ENCODE results near the gene DES. TPM values are rescaled to one million over a fixed set of nuclear protein-coding genes. Genes with fewer than 3 reads are reported as not detected.
"Not testable (repeated sequence)": the region's sequence is repeated elsewhere in the genome, so short reads cannot be mapped to it uniquely, and the experiment has no call there.

DES gene
- polyA plus RNA-seq, 1 donor from 2014 or later, result not detected

DNA sequence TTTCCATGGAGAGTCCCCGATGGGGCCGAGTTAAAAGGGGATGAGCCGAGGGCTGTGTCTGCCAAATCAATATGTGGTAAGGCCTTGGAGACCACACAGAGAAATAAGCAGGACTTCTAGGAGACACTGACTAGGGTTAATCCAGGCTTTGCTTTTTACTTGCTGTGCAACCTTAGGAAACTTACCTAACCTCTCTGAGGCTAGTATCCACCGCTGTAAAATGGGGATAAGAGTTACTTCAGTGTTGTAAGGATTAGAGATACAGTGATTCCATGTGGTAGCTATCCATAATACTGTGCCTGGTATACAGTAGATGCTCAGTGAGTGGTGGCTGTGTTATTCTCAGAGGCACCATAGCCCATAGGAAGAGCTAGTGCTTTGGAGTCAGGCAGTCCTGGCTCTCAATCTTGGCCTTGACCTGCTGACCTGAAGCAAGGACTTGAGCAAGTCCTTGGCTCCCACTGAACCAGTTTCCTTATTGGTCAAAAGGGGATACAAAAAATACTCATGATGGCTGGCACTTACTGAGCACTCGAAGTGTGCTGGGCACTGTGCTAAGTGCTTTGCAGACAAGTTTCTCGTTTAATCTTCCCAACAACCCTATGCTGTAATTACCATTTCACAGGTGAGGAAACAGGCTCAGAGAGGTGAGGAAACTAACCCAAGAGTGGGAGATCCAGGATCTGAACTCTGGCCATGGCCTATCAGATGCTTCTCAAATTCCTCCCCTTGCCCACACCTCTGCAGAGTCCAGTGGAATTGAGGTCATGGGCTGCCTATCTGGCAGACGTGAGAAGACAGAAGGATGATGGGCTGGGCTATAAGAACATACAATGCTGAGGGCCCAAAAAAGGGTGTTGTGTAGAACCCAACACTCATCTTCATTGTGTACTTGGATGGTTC, 12.0 kb upstream of the DES start:
- Mint-ChIP-seq H3K4me1 (no peaks in the 10 kb centered on the region), H3K9me3 (peaks cover 0 to 3% (median 0%) of the 10 kb centered on the region in 3 donors), H3K27ac (no peak overlapping the region), H3K4me3 (no peak overlapping the region), H3K36me3 (no peaks in the 10 kb centered on the region), H3K27me3 (peaks cover 24% of the 10 kb centered on the region)

DNA sequence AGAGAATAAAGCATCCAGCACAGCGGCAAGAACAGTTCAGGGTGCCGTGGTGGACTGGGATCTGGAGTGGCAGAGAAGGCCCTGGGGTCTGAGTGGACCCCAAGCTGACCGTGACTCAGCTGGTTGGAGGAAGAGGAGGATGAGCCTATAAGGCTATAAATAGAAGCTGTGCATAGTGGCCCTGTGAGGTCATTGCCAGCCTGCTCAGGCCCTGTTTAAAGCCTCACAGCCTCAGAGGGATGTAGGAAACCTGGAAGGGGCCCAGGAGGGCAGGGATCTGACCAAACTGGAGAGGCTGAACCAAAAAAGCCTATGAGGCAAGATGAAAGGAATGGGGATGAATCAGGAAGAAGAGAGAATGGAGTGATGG, 11.3 kb upstream of the DES start:
- H3K27me3 Mint-ChIP-seq, result peaks cover 24% of the 10 kb centered on the region
- no peak overlapping the region for H3K4me3 Mint-ChIP-seq
- H3K9me3 Mint-ChIP-seq, result peaks cover 0 to 5% (median 0%) of the 10 kb centered on the region in 3 donors
- H3K36me3 Mint-ChIP-seq, result no peaks in the 10 kb centered on the region
- no peak overlapping the region for H3K27ac Mint-ChIP-seq
- no peaks in the 10 kb centered on the region for H3K4me1 Mint-ChIP-seq

DNA sequence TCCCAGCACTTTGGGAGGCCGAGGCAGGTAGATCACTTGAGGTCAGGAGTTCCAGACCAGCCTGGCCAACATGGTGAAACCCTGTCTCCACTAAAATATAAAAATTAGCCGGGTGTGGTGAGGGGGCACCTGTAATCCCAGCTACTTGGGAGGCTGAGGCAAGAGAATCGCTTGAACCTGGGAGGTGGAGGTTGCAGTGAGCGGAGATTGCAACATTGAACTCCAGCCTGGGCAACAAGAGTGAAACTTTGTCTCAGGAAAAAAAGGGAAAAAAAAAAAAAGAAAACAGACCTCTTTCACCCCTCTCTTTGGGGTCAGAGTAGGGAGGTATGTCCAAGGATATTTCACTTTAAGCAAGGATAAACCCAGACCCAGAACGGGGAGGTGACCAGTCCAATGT, 10.8 kb upstream of the DES start:
- H3K27me3 Mint-ChIP-seq, result peaks cover 22% of the 10 kb centered on the region
- not testable (repeated sequence) for H3K36me3 Mint-ChIP-seq, H3K4me1 Mint-ChIP-seq, H3K9me3 Mint-ChIP-seq, H3K27ac Mint-ChIP-seq, H3K4me3 Mint-ChIP-seq

DNA sequence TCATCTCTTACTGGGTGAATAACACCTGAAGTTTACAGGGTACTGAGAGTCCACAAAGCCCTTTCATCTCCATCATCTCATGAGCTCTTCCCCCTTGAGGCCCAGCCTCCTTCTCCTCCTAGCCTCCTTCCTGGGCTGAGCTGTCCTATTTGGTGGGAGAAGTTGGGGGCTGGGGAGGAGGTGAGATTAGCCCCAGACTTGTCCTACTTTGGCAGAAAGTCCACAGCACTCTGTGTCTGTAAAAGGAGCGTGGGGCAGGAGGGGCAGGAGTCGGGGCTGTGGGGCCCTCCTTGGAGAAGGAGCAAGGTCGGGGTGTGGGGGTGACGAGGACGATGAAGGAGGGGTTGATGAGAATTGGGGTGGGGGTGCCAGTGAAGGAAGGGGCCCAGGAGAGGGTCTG, 10.0 kb upstream of the DES start:
- Mint-ChIP-seq H3K4me1 (no peaks in the 10 kb centered on the region), H3K4me3 (no peak overlapping the region), H3K27me3 (peaks cover 20% of the 10 kb centered on the region), H3K36me3 (no peaks in the 10 kb centered on the region), H3K27ac (no peak overlapping the region), H3K9me3 (peaks cover 0 to 7% (median 2%) of the 10 kb centered on the region in 3 donors)

DNA sequence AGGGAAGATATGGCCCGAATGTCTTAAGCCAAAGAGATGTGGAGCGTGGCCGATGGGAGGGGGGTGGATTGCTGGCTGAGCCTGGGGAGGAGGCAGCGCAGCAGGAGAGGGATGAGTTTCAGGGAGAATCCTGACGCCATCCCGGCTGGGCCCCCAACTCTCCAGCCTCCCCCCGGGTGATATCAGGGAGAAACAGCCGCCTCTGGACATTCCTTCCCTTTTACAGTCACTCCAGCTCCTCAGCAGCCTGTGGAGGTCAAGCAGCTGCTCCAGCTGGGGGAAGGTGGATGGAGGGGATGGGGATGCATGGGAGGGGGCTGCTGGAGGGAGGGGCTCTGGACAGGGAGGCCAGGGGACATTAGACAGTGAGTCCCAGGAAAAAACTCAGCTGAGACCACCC, 9.5 kb upstream of the DES start:
- no peak overlapping the region for H3K4me3 Mint-ChIP-seq
- no peaks in the 10 kb centered on the region for H3K4me1 Mint-ChIP-seq

DNA sequence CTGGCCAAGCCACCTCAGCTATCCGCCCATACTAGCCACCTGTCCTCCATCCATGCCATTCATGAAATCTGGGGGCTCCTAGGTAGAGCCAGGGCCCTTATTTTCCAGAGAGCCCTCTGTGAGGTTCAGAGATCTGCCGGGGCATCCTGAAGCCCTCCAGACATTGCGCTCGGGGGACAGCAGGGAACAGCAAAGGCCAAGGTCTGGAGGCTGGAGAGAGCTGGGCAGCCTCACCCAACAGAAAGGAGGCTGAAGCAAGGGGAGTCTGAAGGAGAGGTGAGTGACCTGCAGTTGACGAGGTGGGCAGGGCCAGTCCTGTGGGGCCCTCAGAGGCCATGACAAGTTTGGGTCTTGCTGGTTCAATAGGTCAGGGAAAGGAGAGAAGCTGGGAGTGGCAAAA, 8.6 kb upstream of the DES start:
- Mint-ChIP-seq H3K9me3 (peaks cover 0 to 7% (median 2%) of the 10 kb centered on the region in 3 donors), H3K27ac (no peak overlapping the region), H3K36me3 (no peaks in the 10 kb centered on the region), H3K4me1 (no peaks in the 10 kb centered on the region), H3K4me3 (no peak overlapping the region), H3K27me3 (peaks cover 14% of the 10 kb centered on the region)

More for the DNA sequence above, 9.5 kb upstream of the DES start:
- no peaks in the 10 kb centered on the region for H3K36me3 Mint-ChIP-seq
- peaks cover 0 to 7% (median 2%) of the 10 kb centered on the region in 3 donors for H3K9me3 Mint-ChIP-seq
- no peak overlapping the region for H3K27ac Mint-ChIP-seq
- H3K27me3 Mint-ChIP-seq, result peaks cover 20% of the 10 kb centered on the region

DNA sequence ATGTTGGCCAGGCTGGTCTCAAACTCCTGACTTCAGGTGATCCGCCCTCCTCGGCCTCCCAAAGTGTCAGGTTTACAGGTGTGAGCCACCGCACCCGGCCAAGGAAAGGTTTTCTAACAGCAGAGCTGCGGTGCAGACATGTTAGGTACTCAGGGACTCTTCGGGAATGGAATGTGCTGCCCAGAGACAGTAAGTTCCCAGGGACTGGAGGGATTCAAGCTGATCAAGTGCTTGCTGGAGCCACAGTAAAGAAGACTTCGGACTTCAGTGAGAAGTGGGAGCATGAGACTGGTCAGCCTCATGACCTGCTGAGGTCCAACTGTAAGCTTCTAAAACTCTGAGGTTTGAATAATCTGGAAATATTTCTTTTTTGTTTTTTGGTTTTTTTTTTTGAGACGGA, 7.8 kb upstream of the DES start:
- no peaks in the 10 kb centered on the region for H3K36me3 Mint-ChIP-seq
- no peak overlapping the region for H3K4me3 Mint-ChIP-seq
- peaks cover 17% of the 10 kb centered on the region for H3K27me3 Mint-ChIP-seq
- H3K9me3 Mint-ChIP-seq, result peaks cover 0 to 7% (median 2%) of the 10 kb centered on the region in 3 donors
- no peaks in the 10 kb centered on the region for H3K4me1 Mint-ChIP-seq
- H3K27ac Mint-ChIP-seq, result no peak overlapping the region

DNA sequence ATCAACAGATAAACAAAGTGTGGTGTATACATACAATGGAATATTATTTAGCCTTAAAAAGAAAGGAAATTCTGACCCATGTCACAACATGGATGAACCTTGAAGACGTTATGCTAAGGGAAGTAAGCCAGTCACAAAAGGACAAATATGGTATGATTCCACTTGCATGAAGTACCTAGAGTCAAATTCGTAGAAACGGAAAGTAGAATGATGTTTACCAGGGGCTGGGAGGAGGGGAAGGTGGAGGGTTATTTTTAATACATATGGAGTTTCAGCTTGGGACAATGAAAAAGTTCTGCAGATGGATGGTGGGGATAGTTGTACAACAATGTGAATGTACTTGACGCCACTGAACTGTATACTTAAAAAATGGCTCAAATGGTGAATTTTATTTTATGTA, 3.3 kb upstream of the DES start:
- peaks cover 25% of the 10 kb centered on the region for H3K27me3 Mint-ChIP-seq
- H3K4me1 Mint-ChIP-seq, result peaks cover 0 to 1% (median 0%) of the 10 kb centered on the region in 3 donors
- H3K4me3 Mint-ChIP-seq, result no peak overlapping the region
- H3K9me3 Mint-ChIP-seq, result peaks cover 0 to 6% (median 2%) of the 10 kb centered on the region in 3 donors
- H3K27ac Mint-ChIP-seq, result no peak overlapping the region
- H3K36me3 Mint-ChIP-seq, result no peaks in the 10 kb centered on the region

DNA sequence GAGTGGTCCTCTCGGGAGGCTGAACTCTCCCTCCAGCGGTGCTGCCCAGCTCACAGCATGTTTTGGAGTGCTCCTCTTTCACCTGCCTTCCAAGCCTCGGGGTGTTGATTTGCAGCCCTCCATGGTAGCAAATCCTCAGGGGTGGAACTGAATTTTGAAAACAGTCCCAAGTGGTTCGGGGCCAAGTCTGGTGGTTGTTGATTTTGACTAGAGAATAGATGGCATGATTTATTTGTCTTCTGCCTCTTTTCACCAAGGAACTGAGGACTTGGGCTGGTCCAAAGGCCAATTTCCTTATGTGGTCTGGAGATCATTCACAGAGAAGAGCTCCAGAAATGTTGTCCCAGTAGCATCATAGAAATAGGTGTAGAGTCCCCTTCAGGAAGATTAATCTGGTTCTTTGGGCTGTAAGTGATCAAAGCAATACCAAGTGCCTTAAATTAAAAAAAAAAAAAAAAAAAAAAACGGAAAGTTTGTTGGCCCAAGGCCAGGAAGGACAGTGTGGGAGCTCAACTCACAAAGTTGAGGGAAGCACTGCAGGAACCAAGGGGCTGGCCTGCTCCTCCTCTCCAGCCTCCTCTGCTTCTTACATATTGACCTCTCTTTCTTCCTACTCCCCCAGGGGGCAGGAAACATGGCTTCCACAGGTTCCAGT, 2.5 kb upstream of the DES start:
- H3K4me3 Mint-ChIP-seq, result no peak overlapping the region
- H3K27ac Mint-ChIP-seq, result peak overlapping the region in 1 of 3 donors; percentile 13
- peaks cover 0 to 5% (median 2%) of the 10 kb centered on the region in 3 donors for H3K9me3 Mint-ChIP-seq
- H3K4me1 Mint-ChIP-seq, result peaks cover 0 to 1% (median 0%) of the 10 kb centered on the region in 3 donors
- H3K36me3 Mint-ChIP-seq, result no peaks in the 10 kb centered on the region
- H3K27me3 Mint-ChIP-seq, result peaks cover 25% of the 10 kb centered on the region

DNA sequence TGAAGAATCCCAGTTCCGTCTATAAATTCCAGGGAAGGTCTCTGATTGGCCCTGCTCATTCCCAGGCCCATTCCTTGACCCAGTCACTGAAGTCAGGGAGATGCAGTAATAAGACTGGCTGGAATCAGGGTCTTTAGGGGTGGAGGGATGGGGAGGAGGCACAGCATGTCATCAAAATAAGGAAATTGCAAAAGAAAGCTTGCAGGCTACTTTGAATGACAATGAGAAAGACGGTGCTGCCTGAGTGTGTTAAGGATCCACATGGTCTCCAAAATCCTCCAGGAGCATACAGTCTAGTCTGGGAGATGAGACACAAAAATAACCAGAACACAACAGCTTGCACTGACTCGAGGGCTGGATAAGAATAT, 2.0 kb upstream of the DES start:
- H3K27me3 Mint-ChIP-seq, result peaks cover 28% of the 10 kb centered on the region
- no peaks in the 10 kb centered on the region for H3K36me3 Mint-ChIP-seq
- H3K27ac Mint-ChIP-seq, result no peak overlapping the region
- H3K4me1 Mint-ChIP-seq, result peaks cover 0 to 1% (median 0%) of the 10 kb centered on the region in 3 donors
- H3K4me3 Mint-ChIP-seq, result no peak overlapping the region
- peaks cover 0 to 5% (median 2%) of the 10 kb centered on the region in 3 donors for H3K9me3 Mint-ChIP-seq

DNA sequence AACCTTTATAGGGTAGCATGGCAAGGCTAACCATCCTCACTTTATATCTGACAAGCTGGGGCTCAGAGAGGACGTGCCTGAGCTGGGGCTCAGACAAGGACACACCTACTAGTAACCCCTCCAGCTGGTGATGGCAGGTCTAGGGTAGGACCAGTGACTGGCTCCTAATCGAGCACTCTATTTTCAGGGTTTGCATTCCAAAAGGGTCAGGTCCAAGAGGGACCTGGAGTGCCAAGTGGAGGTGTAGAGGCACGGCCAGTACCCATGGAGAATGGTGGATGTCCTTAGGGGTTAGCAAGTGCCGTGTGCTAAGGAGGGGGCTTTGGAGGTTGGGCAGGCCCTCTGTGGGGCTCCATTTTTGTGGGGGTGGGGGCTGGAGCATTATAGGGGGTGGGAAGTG, 1.2 kb upstream of the DES start:
- Mint-ChIP-seq H3K9me3 (peaks cover 0 to 2% (median 2%) of the 10 kb centered on the region in 3 donors), H3K4me3 (no peak overlapping the region), H3K4me1 (peaks cover 0 to 1% (median 0%) of the 10 kb centered on the region in 3 donors), H3K27me3 (peaks cover 30% of the 10 kb centered on the region), H3K27ac (no peak overlapping the region), H3K36me3 (no peaks in the 10 kb centered on the region)

DNA sequence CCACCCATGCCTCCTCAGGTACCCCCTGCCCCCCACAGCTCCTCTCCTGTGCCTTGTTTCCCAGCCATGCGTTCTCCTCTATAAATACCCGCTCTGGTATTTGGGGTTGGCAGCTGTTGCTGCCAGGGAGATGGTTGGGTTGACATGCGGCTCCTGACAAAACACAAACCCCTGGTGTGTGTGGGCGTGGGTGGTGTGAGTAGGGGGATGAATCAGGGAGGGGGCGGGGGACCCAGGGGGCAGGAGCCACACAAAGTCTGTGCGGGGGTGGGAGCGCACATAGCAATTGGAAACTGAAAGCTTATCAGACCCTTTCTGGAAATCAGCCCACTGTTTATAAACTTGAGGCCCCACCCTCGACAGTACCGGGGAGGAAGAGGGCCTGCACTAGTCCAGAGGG, 803 bp upstream of the DES start:
- Mint-ChIP-seq H3K4me3 (no peak overlapping the region), H3K27me3 (peaks cover 32% of the 10 kb centered on the region), H3K9me3 (peaks cover 0 to 2% (median 2%) of the 10 kb centered on the region in 3 donors), H3K36me3 (no peaks in the 10 kb centered on the region), H3K4me1 (peaks cover 0 to 1% (median 0%) of the 10 kb centered on the region in 3 donors), H3K27ac (no peak overlapping the region)

DNA sequence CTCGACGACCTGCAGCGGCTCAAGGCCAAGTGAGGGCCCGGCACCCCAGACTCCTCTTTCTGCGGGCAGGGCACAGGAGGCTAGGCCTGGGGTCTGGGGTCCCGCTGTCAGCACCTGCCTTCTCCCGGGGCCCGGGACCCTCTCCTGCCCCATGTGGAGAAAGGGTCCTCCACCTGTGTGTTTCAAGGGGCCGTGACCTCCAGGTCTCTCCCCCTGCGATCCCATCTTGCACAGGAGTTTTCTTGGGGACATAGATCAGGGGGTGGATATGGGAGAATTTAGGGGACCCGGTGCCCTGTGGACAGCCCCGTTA, 791 bp downstream of the DES start:
- Mint-ChIP-seq H3K4me3 (peak overlapping the region in 1 of 4 donors; percentile 39), H3K4me1 (peaks cover 0 to 1% (median 0%) of the 10 kb centered on the region in 3 donors), H3K27me3 (peaks cover 28% of the 10 kb centered on the region), H3K27ac (no peak overlapping the region), H3K36me3 (no peaks in the 10 kb centered on the region), H3K9me3 (no peaks in the 10 kb centered on the region)

DNA sequence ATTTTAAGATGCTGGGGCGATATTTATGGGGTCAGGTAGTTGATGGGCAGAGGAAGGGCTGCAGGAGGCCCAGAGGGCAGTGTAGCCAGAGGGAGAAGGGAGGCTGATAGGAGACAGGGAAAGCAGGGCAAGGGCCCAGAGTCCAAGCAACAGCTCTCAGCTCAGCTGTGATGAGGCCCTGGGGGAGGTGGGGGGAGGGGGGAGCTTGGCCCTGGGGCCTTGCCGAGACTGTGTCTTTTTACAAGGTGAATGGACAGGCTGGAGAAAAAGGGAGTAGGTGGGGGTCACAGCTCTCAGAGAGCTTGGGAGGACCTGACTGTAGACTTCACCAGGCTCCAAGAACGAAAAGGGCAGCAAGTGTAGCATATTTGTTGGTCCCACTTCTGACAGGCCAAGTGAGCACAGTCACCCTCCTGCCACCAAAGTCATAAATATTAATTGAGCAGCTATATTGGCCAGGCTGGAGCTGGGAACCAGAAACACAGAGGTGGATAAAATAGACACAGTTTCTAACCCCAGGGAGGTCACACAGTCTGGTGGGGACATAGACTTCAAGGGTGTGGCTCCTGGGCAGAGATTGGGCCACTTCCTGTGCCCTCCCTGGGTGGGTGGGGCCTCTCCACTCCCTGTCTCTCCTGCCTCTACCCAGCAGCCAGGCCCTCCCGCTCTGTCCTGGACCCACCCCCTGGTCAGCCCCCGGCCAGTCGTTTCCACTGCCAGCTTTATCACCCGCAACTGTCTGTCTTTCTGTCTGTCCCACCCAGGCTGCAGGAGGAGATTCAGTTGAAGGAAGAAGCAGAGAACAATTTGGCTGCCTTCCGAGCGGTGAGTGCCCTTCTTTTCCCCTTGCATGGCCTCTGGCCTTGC, 1.4 kb downstream of the DES start:
- Mint-ChIP-seq H3K36me3 (no peaks in the 10 kb centered on the region), H3K4me3 (peak overlapping the region in 2 of 4 donors; percentile 37 to 39), H3K9me3 (no peaks in the 10 kb centered on the region), H3K27me3 (peaks cover 30% of the 10 kb centered on the region), H3K4me1 (peaks cover 0 to 1% (median 0%) of the 10 kb centered on the region in 3 donors), H3K27ac (no peak overlapping the region)

DNA sequence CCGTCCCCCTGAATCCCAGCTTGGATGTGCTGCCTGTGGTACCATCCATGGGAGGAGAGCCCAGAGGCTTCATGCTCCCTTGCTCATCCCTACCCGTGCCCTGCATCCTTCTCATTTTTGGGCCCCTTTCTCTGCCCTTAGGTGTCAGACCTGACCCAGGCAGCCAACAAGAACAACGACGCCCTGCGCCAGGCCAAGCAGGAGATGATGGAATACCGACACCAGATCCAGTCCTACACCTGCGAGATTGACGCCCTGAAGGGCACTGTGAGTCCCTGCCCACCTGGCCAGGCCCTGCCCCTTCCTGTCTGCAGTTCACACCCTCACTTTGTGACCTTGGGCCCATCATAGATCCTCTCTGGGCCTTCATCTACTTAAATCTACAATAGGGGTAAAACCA, 2.5 kb downstream of the DES start:
- Mint-ChIP-seq H3K4me3 (no peak overlapping the region), H3K27ac (no peak overlapping the region), H3K4me1 (peaks cover 0 to 1% (median 0%) of the 10 kb centered on the region in 3 donors), H3K27me3 (peaks cover 35% of the 10 kb centered on the region), H3K9me3 (no peaks in the 10 kb centered on the region), H3K36me3 (no peaks in the 10 kb centered on the region)

Data from IgD-negative memory B cell (primary cell).